IgD-negative memory B cell (primary cell): Measurements from ENCODE around the gene CTNNA3. TPM values are rescaled to one million over a fixed set of nuclear protein-coding genes. Genes with fewer than 3 reads are reported as not detected.

ENCODE experiments used
- H3K27ac Mint-ChIP-seq, 3 donors: one replicate each; pipeline ENCODE4 v1.8.0; 2020 to 2022; ENCODE audit warnings: mild to moderate bottlenecking in 3 of 3, mixed read lengths in 3 of 3, moderate library complexity in 1 of 3
- H3K27me3 Mint-ChIP-seq: one replicate; pipeline ENCODE4 v1.8.0; 2021; ENCODE audit warnings: mixed read lengths
- H3K36me3 Mint-ChIP-seq: one replicate; pipeline ENCODE4 v1.8.0; 2020; ENCODE audit warnings: mild to moderate bottlenecking, mixed read lengths
- H3K4me1 Mint-ChIP-seq, 3 donors: one replicate each; pipeline ENCODE4 v1.8.0; 2020 to 2022; ENCODE audit warnings: mixed read lengths in 3 of 3, mild to moderate bottlenecking in 1 of 3
- H3K4me3 Mint-ChIP-seq, 4 donors: one replicate each; pipeline ENCODE4 v1.8.0; 2020 to 2022; ENCODE audit warnings: mild to moderate bottlenecking in 4 of 4, mixed read lengths in 4 of 4, moderate library complexity in 3 of 4
- H3K9me3 Mint-ChIP-seq, 3 donors: one replicate each; pipeline ENCODE4 v1.8.0; 2020 to 2021; ENCODE audit warnings: mixed read lengths in 3 of 3, mild to moderate bottlenecking in 1 of 3
- polyA plus RNA-seq: library from polyadenylated mRNA; unstranded; fragments of 300-500 nt; fragmentation: Illumina TruSeq; gene quantifications from one replicate; pipeline ENCODE4 v1.2.3, GENCODE V29; 2021

The CTNNA3 gene
- polyA plus RNA-seq, 1 donor from 2014 or later = 1.0 TPM

GRCh38 chr10:66472156-66472555 lies 1223.8 kb downstream of the CTNNA3 start:
- Mint-ChIP-seq H3K36me3 (no peaks in the 10 kb centered on the region), H3K27ac (no peak overlapping the region), H3K4me1 (no peaks in the 10 kb centered on the region), H3K9me3 (peaks cover 0 to 11% (median 7%) of the 10 kb centered on the region in 3 donors), H3K27me3 (no peaks in the 10 kb centered on the region), H3K4me3 (no peak overlapping the region)

GRCh38 chr10:66467042-66467441 lies 1229.0 kb downstream of the CTNNA3 start:
- no peaks in the 10 kb centered on the region for H3K4me1 Mint-ChIP-seq
- peaks cover 0 to 4% (median 3%) of the 10 kb centered on the region in 3 donors for H3K9me3 Mint-ChIP-seq
- no peaks in the 10 kb centered on the region for H3K36me3 Mint-ChIP-seq
- H3K4me3 Mint-ChIP-seq = no peak overlapping the region
- H3K27ac Mint-ChIP-seq = no peak overlapping the region
- H3K27me3 Mint-ChIP-seq = no peaks in the 10 kb centered on the region

- Mint-ChIP-seq H3K9me3 (peaks cover 0 to 3% (median under 1%) of the 10 kb centered on the region in 3 donors), H3K27ac (no peak overlapping the region), H3K4me1 (no peaks in the 10 kb centered on the region), H3K27me3 (no peaks in the 10 kb centered on the region), H3K36me3 (no peaks in the 10 kb centered on the region), H3K4me3 (no peak overlapping the region)
Observed at GRCh38 chr10:66466622-66467021, 1229.4 kb downstream of the CTNNA3 start.

GRCh38 chr10:66463611-66464010 lies 1232.4 kb downstream of the CTNNA3 start:
- H3K4me3 Mint-ChIP-seq = no peak overlapping the region
- H3K27ac Mint-ChIP-seq = no peak overlapping the region
- no peaks in the 10 kb centered on the region for H3K36me3 Mint-ChIP-seq
- H3K27me3 Mint-ChIP-seq = no peaks in the 10 kb centered on the region
- no peaks in the 10 kb centered on the region for H3K4me1 Mint-ChIP-seq
- peaks cover 0 to 6% (median 5%) of the 10 kb centered on the region in 3 donors for H3K9me3 Mint-ChIP-seq

- Mint-ChIP-seq H3K36me3 (no peaks in the 10 kb centered on the region), H3K27ac (no peak overlapping the region), H3K4me3 (no peak overlapping the region), H3K27me3 (no peaks in the 10 kb centered on the region), H3K9me3 (peaks cover 0 to 10% (median 6%) of the 10 kb centered on the region in 3 donors), H3K4me1 (no peaks in the 10 kb centered on the region)
Observed at GRCh38 chr10:66457629-66458028, 1238.4 kb downstream of the CTNNA3 start.

GRCh38 chr10:66455304-66455703 lies 1240.7 kb downstream of the CTNNA3 start:
- Mint-ChIP-seq H3K4me3 (no peak overlapping the region), H3K27me3 (no peaks in the 10 kb centered on the region), H3K9me3 (peaks cover 2 to 13% (median 8%) of the 10 kb centered on the region in 3 donors), H3K27ac (no peak overlapping the region), H3K4me1 (no peaks in the 10 kb centered on the region), H3K36me3 (no peaks in the 10 kb centered on the region)

- Mint-ChIP-seq H3K36me3 (no peaks in the 10 kb centered on the region), H3K4me3 (no peak overlapping the region), H3K4me1 (no peaks in the 10 kb centered on the region), H3K27ac (no peak overlapping the region), H3K27me3 (no peaks in the 10 kb centered on the region), H3K9me3 (peaks cover 0 to 4% (median 2%) of the 10 kb centered on the region in 3 donors)
Observed at GRCh38 chr10:66440568-66440967, 1255.4 kb downstream of the CTNNA3 start.

- Mint-ChIP-seq H3K27me3 (no peaks in the 10 kb centered on the region), H3K36me3 (no peaks in the 10 kb centered on the region), H3K27ac (no peak overlapping the region), H3K4me1 (no peaks in the 10 kb centered on the region), H3K9me3 (peaks cover 2 to 13% (median 6%) of the 10 kb centered on the region in 3 donors), H3K4me3 (no peak overlapping the region)
Observed at GRCh38 chr10:66414943-66415342, 1281.1 kb downstream of the CTNNA3 start.

GRCh38 chr10:66405566-66405965 lies 1290.4 kb downstream of the CTNNA3 start:
- Mint-ChIP-seq H3K4me3 (no peak overlapping the region), H3K27me3 (no peaks in the 10 kb centered on the region), H3K4me1 (peaks cover 0 to 2% (median 0%) of the 10 kb centered on the region in 3 donors), H3K27ac (no peak overlapping the region), H3K9me3 (peaks cover 0 to 1% (median 0%) of the 10 kb centered on the region in 3 donors), H3K36me3 (peaks cover 2% of the 10 kb centered on the region)

- Mint-ChIP-seq H3K27me3 (no peaks in the 10 kb centered on the region), H3K4me3 (no peak overlapping the region), H3K9me3 (peaks cover 0 to 6% (median 0%) of the 10 kb centered on the region in 3 donors), H3K27ac (no peak overlapping the region), H3K4me1 (peaks cover 0 to 2% (median 0%) of the 10 kb centered on the region in 3 donors), H3K36me3 (peaks cover 2% of the 10 kb centered on the region)
Observed at GRCh38 chr10:66398669-66399068, 1297.3 kb downstream of the CTNNA3 start.

- Mint-ChIP-seq H3K9me3 (peaks cover 0 to 7% (median 0%) of the 10 kb centered on the region in 3 donors), H3K27ac (no peak overlapping the region), H3K4me1 (no peaks in the 10 kb centered on the region), H3K4me3 (no peak overlapping the region), H3K36me3 (no peaks in the 10 kb centered on the region), H3K27me3 (no peaks in the 10 kb centered on the region)
Observed at GRCh38 chr10:66394342-66395063, 1301.5 kb downstream of the CTNNA3 start.

GRCh38 chr10:66390926-66391325 lies 1305.1 kb downstream of the CTNNA3 start:
- Mint-ChIP-seq H3K4me3 (no peak overlapping the region), H3K9me3 (peaks cover 0 to 5% (median 0%) of the 10 kb centered on the region in 3 donors), H3K27me3 (no peaks in the 10 kb centered on the region), H3K27ac (no peak overlapping the region), H3K36me3 (no peaks in the 10 kb centered on the region), H3K4me1 (no peaks in the 10 kb centered on the region)

GRCh38 chr10:66381045-66381444 lies 1315.0 kb downstream of the CTNNA3 start:
- Mint-ChIP-seq H3K27ac (no peak overlapping the region), H3K4me3 (no peak overlapping the region), H3K4me1 (no peaks in the 10 kb centered on the region), H3K36me3 (peaks cover 1% of the 10 kb centered on the region), H3K9me3 (peaks cover 2 to 3% (median 3%) of the 10 kb centered on the region in 3 donors), H3K27me3 (no peaks in the 10 kb centered on the region)

GRCh38 chr10:66378117-66378876 lies 1317.7 kb downstream of the CTNNA3 start:
- no peaks in the 10 kb centered on the region for H3K4me1 Mint-ChIP-seq
- H3K27me3 Mint-ChIP-seq = no peaks in the 10 kb centered on the region
- H3K27ac Mint-ChIP-seq = no peak overlapping the region
- H3K36me3 Mint-ChIP-seq = peaks cover 1% of the 10 kb centered on the region
- no peak overlapping the region for H3K4me3 Mint-ChIP-seq
- peaks cover 2 to 3% (median 3%) of the 10 kb centered on the region in 3 donors for H3K9me3 Mint-ChIP-seq

GRCh38 chr10:66368146-66368545 lies 1327.8 kb downstream of the CTNNA3 start:
- Mint-ChIP-seq H3K27ac (no peak overlapping the region), H3K36me3 (no peaks in the 10 kb centered on the region), H3K9me3 (peaks cover 0 to 3% (median 0%) of the 10 kb centered on the region in 3 donors)

More at GRCh38 chr10:66368146-66368545, 1327.8 kb downstream of the CTNNA3 start:
- H3K4me3 Mint-ChIP-seq = no peak overlapping the region
- no peaks in the 10 kb centered on the region for H3K27me3 Mint-ChIP-seq
- no peaks in the 10 kb centered on the region for H3K4me1 Mint-ChIP-seq
